ENCODE data around the gene MAN2B2.

DNA sequence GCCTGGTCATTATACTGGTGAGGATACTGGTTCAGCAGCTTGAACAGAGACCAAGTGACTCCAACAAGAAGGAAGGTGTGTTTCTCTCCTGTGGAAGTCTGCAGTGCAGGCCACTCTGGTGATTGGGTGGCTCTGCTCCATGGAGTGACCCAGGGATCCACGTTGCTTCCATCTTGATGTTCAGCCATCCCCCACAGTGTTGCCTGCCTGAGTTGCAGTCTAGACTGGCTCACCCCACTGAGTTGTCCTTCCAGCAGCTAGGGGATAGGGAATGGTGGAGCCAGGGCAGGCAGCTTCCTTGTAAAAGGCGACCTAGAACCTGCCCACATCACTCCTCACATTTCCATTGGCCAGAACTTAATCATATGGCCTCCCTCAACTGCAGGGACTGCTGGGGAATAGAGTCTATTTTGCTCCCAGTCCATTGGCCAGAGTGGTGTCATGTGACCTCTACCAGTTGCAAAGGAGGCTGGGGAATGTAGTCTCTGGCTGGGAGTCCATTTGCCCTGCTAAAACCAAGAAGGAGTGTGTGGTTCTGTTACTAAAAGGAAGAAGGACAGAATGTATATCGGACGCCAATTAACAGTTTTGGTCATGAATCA lies 8.0 kb downstream of the MAN2B2 start:
- TF ChIP-seq, protein P1, sequence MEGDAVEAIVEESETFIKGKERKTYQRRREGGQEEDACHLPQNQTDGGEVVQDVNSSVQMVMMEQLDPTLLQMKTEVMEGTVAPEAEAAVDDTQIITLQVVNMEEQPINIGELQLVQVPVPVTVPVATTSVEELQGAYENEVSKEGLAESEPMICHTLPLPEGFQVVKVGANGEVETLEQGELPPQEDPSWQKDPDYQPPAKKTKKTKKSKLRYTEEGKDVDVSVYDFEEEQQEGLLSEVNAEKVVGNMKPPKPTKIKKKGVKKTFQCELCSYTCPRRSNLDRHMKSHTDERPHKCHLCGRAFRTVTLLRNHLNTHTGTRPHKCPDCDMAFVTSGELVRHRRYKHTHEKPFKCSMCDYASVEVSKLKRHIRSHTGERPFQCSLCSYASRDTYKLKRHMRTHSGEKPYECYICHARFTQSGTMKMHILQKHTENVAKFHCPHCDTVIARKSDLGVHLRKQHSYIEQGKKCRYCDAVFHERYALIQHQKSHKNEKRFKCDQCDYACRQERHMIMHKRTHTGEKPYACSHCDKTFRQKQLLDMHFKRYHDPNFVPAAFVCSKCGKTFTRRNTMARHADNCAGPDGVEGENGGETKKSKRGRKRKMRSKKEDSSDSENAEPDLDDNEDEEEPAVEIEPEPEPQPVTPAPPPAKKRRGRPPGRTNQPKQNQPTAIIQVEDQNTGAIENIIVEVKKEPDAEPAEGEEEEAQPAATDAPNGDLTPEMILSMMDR (IDR thresholded peaks at IDR 0.05): no peak
- TF ChIP-seq POLR2A (IDR thresholded peaks at IDR 0.05): no peak

Measured in lower leg skin (tissue), 3 donors.